ENCODE results near the gene PDE11A. TPM values are rescaled to one million over a fixed set of nuclear protein-coding genes. Genes with fewer than 3 reads are reported as not detected.
A peak's percentile ranks its signal among the peaks of the same experiment; 100 is the strongest.

The PDE11A gene
- total RNA-seq, 4 donors from 2014 or later = 0.85 to 2.3 (median 2.1) TPM; not detected in 1

- Histone ChIP-seq H3K4me1 (no peaks in the 10 kb centered on the region), H3K27ac (no peak overlapping the region), H3K4me3 (no peak overlapping the region), H3K36me3 (no peaks in the 10 kb centered on the region), H3K9me3 (no peaks in the 10 kb centered on the region), H3K27me3 (no peaks in the 10 kb centered on the region)
- DNase-seq = no peak
- intact Hi-C loops (cut with DNase I; ENCODE audit: low total_unique reads) = no loop called here
- no peak for TF ChIP-seq CTCF (IDR thresholded peaks at IDR 0.05)
- no peak for TF ChIP-seq POLR2A (IDR thresholded peaks at IDR 0.05)
Observed at GRCh38 chr2:177998006-177998405, 74.6 kb downstream of the PDE11A start.

GRCh38 chr2:177992992-177993391, 79.6 kb downstream of the PDE11A start:
- no peaks in the 10 kb centered on the region for H3K4me1 ChIP-seq
- intact Hi-C loops (cut with DNase I; ENCODE audit: low total_unique reads) = no loop called here
- no peak overlapping the region for H3K4me3 ChIP-seq
- no peak for TF ChIP-seq CTCF (IDR thresholded peaks at IDR 0.05)
- no peak for TF ChIP-seq POLR2A (IDR thresholded peaks at IDR 0.05)
- no peaks in the 10 kb centered on the region for H3K36me3 ChIP-seq
- H3K27ac ChIP-seq = no peak overlapping the region
- H3K27me3 ChIP-seq = no peaks in the 10 kb centered on the region
- no peak for DNase-seq
- H3K9me3 ChIP-seq = no peaks in the 10 kb centered on the region

- Histone ChIP-seq H3K4me3 (no peak overlapping the region), H3K4me1 (no peaks in the 10 kb centered on the region), H3K27me3 (no peaks in the 10 kb centered on the region), H3K27ac (no peak overlapping the region), H3K9me3 (no peaks in the 10 kb centered on the region), H3K36me3 (no peaks in the 10 kb centered on the region)
- TF ChIP-seq CTCF (IDR thresholded peaks at IDR 0.05) (no peak), POLR2A (IDR thresholded peaks at IDR 0.05) (no peak)
- DNase-seq = no peak
- intact Hi-C loops (cut with DNase I; ENCODE audit: low total_unique reads) = no loop called here
Observed at GRCh38 chr2:177989029-177989885, 83.3 kb downstream of the PDE11A start.

GRCh38 chr2:177984749-177985148, 87.8 kb downstream of the PDE11A start:
- no peak overlapping the region for H3K4me3 ChIP-seq
- H3K27me3 ChIP-seq = no peaks in the 10 kb centered on the region
- intact Hi-C loops (cut with DNase I; ENCODE audit: low total_unique reads) = no loop called here
- H3K36me3 ChIP-seq = no peaks in the 10 kb centered on the region
- DNase-seq = no peak
- H3K27ac ChIP-seq = no peak overlapping the region
- no peaks in the 10 kb centered on the region for H3K9me3 ChIP-seq
- no peaks in the 10 kb centered on the region for H3K4me1 ChIP-seq
- TF ChIP-seq POLR2A (IDR thresholded peaks at IDR 0.05) (no peak), CTCF (IDR thresholded peaks at IDR 0.05) (no peak)

- no peak for TF ChIP-seq POLR2A (IDR thresholded peaks at IDR 0.05)
- peak; percentile 13 to 32 (median 16) for TF ChIP-seq CTCF (IDR thresholded peaks at IDR 0.05)
- Histone ChIP-seq H3K36me3 (no peaks in the 10 kb centered on the region), H3K27ac (no peak overlapping the region), H3K4me3 (no peak overlapping the region), H3K27me3 (no peaks in the 10 kb centered on the region), H3K4me1 (no peaks in the 10 kb centered on the region), H3K9me3 (no peaks in the 10 kb centered on the region)
- intact Hi-C loops (cut with DNase I; ENCODE audit: low total_unique reads) = no loop called here
- no peak for DNase-seq
Observed at GRCh38 chr2:177983183-177983788, 89.3 kb downstream of the PDE11A start.

All from uterus (tissue), 4 donors.